ENCODE results near the gene AP1G2. TPM values are rescaled to one million over a fixed set of nuclear protein-coding genes. Genes with fewer than 3 reads are reported as not detected.

The AP1G2 gene
- total and polyA plus RNA-seq, 2 donors (not counting 1 experiment from before 2014, with no cell fraction given): 648 to 1,185 TPM

DNA sequence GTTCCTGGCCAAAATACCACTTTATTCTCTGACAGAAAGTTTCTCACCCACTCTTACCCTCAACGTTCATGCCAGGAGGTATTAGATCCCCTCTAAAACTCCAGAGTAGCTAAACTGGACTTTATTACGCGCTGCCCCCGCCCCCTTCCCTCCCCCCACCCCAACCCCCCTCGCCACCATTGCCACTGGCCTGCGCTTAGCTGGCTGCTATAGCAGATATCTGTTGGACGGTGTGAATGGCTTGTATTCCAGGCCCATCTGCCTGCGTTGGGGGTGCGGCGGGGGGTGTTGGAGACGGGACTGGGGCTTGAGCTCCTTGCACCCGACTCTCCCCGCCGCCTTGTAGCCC, 12.1 kb downstream of the AP1G2 start:
- 1% methylated on average over 8 of the region's 14 CpGs for WGBS (ENCODE audit: insufficient coverage)
- POLR2A ChIA-PET: interaction anchor here (0.6 to 0.8 kb wide), 6 partner anchors 33 to 1144 kb away, joined by 3 to 5 read pairs (median 4); partner anchors contain the start of genes CBLN3, KHNYN and PABPN1

More for the DNA sequence above, 12.1 kb downstream of the AP1G2 start:
- TF ChIP-seq, protein P1, sequence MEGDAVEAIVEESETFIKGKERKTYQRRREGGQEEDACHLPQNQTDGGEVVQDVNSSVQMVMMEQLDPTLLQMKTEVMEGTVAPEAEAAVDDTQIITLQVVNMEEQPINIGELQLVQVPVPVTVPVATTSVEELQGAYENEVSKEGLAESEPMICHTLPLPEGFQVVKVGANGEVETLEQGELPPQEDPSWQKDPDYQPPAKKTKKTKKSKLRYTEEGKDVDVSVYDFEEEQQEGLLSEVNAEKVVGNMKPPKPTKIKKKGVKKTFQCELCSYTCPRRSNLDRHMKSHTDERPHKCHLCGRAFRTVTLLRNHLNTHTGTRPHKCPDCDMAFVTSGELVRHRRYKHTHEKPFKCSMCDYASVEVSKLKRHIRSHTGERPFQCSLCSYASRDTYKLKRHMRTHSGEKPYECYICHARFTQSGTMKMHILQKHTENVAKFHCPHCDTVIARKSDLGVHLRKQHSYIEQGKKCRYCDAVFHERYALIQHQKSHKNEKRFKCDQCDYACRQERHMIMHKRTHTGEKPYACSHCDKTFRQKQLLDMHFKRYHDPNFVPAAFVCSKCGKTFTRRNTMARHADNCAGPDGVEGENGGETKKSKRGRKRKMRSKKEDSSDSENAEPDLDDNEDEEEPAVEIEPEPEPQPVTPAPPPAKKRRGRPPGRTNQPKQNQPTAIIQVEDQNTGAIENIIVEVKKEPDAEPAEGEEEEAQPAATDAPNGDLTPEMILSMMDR (IDR thresholded peaks at IDR 0.05): no peak
- no peak for TF ChIP-seq EZH2 (IDR thresholded peaks at IDR 0.05; ENCODE audit: borderline replicate concordance, insufficient read depth, low read depth, low read length, poor library complexity, severe bottlenecking)
- H3K27me3 ChIP-seq (replicated peaks in 1 of 4; ENCODE audit: control extremely low read depth in 1 of 4, control insufficient read depth in 3 of 4, insufficient read depth in 4 of 4, low read length in 3 of 4): peaks cover 0 to 6% (median 2%) of the 10 kb centered on the region in 4 experiments
- H2AFZ ChIP-seq (ENCODE audit: insufficient read depth, low read depth, low read length, poor library complexity, severe bottlenecking): peak overlapping the region; percentile 96
- peaks cover 10% of the 10 kb centered on the region for H3K79me2 ChIP-seq (ENCODE audit: control insufficient read depth, insufficient read depth, low read length)
- H3K27me3 Mint-ChIP-seq: no peaks in the 10 kb centered on the region
- ATAC-seq (ENCODE audit: low read depth): no peak
- H3K27ac Mint-ChIP-seq: peak overlapping the region; percentile 99
- H3K4me1 ChIP-seq (ENCODE audit: control insufficient read depth in 2 of 2, insufficient read depth in 2 of 2, low read length in 2 of 2): peaks cover 25 to 42% of the 10 kb centered on the region in 2 donors
- peak overlapping the region; percentile 17 to 97 (median 81) for H3K4me3 ChIP-seq (ENCODE audit: control extremely low read depth in 1 of 5, extremely low read depth in 1 of 5, insufficient read depth in 1 of 5, low read depth in 2 of 5, low read length in 4 of 5)
- H4K20me1 ChIP-seq (ENCODE audit: control insufficient read depth, insufficient read depth, low read length, poor library complexity, severe bottlenecking): peaks cover 11% of the 10 kb centered on the region
- peak overlapping the region; percentile 81 for H3K4me2 ChIP-seq (replicated peaks; ENCODE audit: low read depth, low read length, poor library complexity, severe bottlenecking)
- intact Hi-C loops (cut with micrococcal nuclease): loop anchor here (5.0 to 10.0 kb wide), 4 partner anchors 253 to 659 kb away; partner anchors contain the start of genes ACIN1, C14orf119, CHMP4A and DCAF11
- peaks cover 0 to 26% of the 10 kb centered on the region in 2 experiments for H3K36me3 ChIP-seq (replicated peaks in 1 of 2; ENCODE audit: control extremely low read depth in 1 of 2, control insufficient read depth in 1 of 2, extremely low read depth in 1 of 2, insufficient read depth in 2 of 2, low read length in 1 of 2)
- peak overlapping the region; percentile 93 for H3K9ac ChIP-seq (ENCODE audit: low read length)
- H3K9me3 ChIP-seq (ENCODE audit: control extremely low read depth in 1 of 3, control insufficient read depth in 2 of 3, insufficient read depth in 1 of 3, low read length in 2 of 3): no peaks in the 10 kb centered on the region
- no peaks in the 10 kb centered on the region for H3K9me3 Mint-ChIP-seq (ENCODE audit: insufficient read depth)
- DNase-seq: no peak
- H3K27ac ChIP-seq (ENCODE audit: low read length in 2 of 2): peak overlapping the region; percentile 69 to 84
- peaks cover 45% of the 10 kb centered on the region for H3K4me1 Mint-ChIP-seq
- H3K4me3 Mint-ChIP-seq: peak overlapping the region; percentile 98
- CTCF ChIA-PET: interaction anchor here (0.9 to 12.4 kb wide), 5 partner anchors 13 to 87 kb away, joined by 3 to 335 read pairs (median 5); partner anchors contain the start of gene AP1G2
